Measurements from ENCODE around the gene ABTB2.

ABTB2 gene

GRCh38 chr11:34166806-34167740 lies 190.7 kb downstream of the ABTB2 start:
- no peak for DNase-seq (ENCODE audit: low read depth)

- DNase-seq (ENCODE audit: low read depth): no peak
These were observed 191.8 kb downstream of the ABTB2 start for GRCh38 chr11:34165786-34166555.

GRCh38 chr11:34165121-34165520 lies 192.7 kb downstream of the ABTB2 start:
- DNase-seq (ENCODE audit: low read depth): no peak

GRCh38 chr11:34162856-34163255 lies 195.0 kb downstream of the ABTB2 start:
- DNase-seq (ENCODE audit: low read depth): no peak

- DNase-seq (ENCODE audit: low read depth): no peak
These were observed 195.4 kb downstream of the ABTB2 start for GRCh38 chr11:34162493-34162820.

GRCh38 chr11:34161812-34162492 lies 195.9 kb downstream of the ABTB2 start:
- DNase-seq (ENCODE audit: low read depth): no peak

- DNase-seq (ENCODE audit: low read depth): no peak
These were observed 196.4 kb downstream of the ABTB2 start for GRCh38 chr11:34161361-34161760.

- DNase-seq (ENCODE audit: low read depth): no peak
These were observed 197.0 kb downstream of the ABTB2 start for GRCh38 chr11:34160791-34161190.

- DNase-seq (ENCODE audit: low read depth): no peak
These were observed 197.6 kb downstream of the ABTB2 start for GRCh38 chr11:34160049-34160721.

GRCh38 chr11:34158661-34159060 lies 199.1 kb downstream of the ABTB2 start:
- DNase-seq (ENCODE audit: low read depth): no peak

GRCh38 chr11:34157163-34157562 lies 200.6 kb downstream of the ABTB2 start:
- no peak for DNase-seq (ENCODE audit: low read depth)

- DNase-seq (ENCODE audit: low read depth): no peak
These were observed 202.1 kb downstream of the ABTB2 start for GRCh38 chr11:34155757-34156062.

GRCh38 chr11:34155057-34155756 lies 202.6 kb downstream of the ABTB2 start:
- no peak for DNase-seq (ENCODE audit: low read depth)

GRCh38 chr11:34154059-34154875 lies 203.5 kb downstream of the ABTB2 start:
- DNase-seq (ENCODE audit: low read depth): no peak

- DNase-seq (ENCODE audit: low read depth): no peak
These were observed 205.6 kb downstream of the ABTB2 start for GRCh38 chr11:34151916-34152845.

GRCh38 chr11:34151166-34151565 lies 206.6 kb downstream of the ABTB2 start:
- no peak for DNase-seq (ENCODE audit: low read depth)

GRCh38 chr11:34150494-34151151 lies 207.2 kb downstream of the ABTB2 start:
- no peak for DNase-seq (ENCODE audit: low read depth)

GRCh38 chr11:34149786-34150185 lies 208.0 kb downstream of the ABTB2 start:
- DNase-seq (ENCODE audit: low read depth): no peak

- no peak for DNase-seq (ENCODE audit: low read depth)
These were observed 208.5 kb downstream of the ABTB2 start for GRCh38 chr11:34149274-34149673.
